Liver (tissue), 9 donors: ENCODE measurements around the gene GARNL3. TPM values are rescaled to one million over a fixed set of nuclear protein-coding genes. Genes with fewer than 3 reads are reported as not detected.

Source experiments
- DNase-seq: peaks from one replicate; pipeline ENCODE4 v3.0.0-alpha.2; 2017; ENCODE audit warnings: low spot score
- H3K27ac ChIP-seq, 2 donors: one replicate each; pipeline ENCODE4 v1.7.0; 2013; ENCODE audit warnings: inconsistent platforms in 2 of 2, low read length in 2 of 2, control low read depth in 1 of 2, low read depth in 1 of 2, mild to moderate bottlenecking in 1 of 2
- H3K27me3 ChIP-seq, 4 donors: one replicate each; pipeline versions ENCODE4 v1.6.1 to v1.7.0; 2013; ENCODE audit warnings: low read length in 3 of 4, inconsistent platforms in 1 of 4, mild to moderate bottlenecking in 1 of 4, moderate library complexity in 1 of 4; ENCODE audit not compliant: control insufficient read depth in 4 of 4, insufficient read depth in 4 of 4
- H3K36me3 ChIP-seq, 4 donors: one replicate each; pipeline versions ENCODE4 v1.6.1 to v1.7.0; 2013; ENCODE audit warnings: low read length in 3 of 4, mild to moderate bottlenecking in 3 of 4, low read depth in 1 of 4, moderate library complexity in 1 of 4; ENCODE audit not compliant: control insufficient read depth in 4 of 4, insufficient read depth in 3 of 4
- H3K4me1 ChIP-seq, 4 donors: one replicate each; pipeline versions ENCODE4 v1.6.1 to v1.7.0; 2013; ENCODE audit warnings: low read length in 3 of 4, mild to moderate bottlenecking in 3 of 4, moderate library complexity in 1 of 4; ENCODE audit not compliant: control insufficient read depth in 4 of 4, insufficient read depth in 4 of 4
- H3K4me3 ChIP-seq, 3 donors: one replicate each; pipeline versions ENCODE4 v1.6.1 to v1.7.0; 2013; ENCODE audit warnings: low read length in 3 of 3, control low read depth in 1 of 3, low read depth in 1 of 3, mild to moderate bottlenecking in 1 of 3
- H3K9ac ChIP-seq, 2 donors: one replicate each; pipeline ENCODE4 v1.7.0; 2013; ENCODE audit warnings: low read length in 2 of 2, mild to moderate bottlenecking in 2 of 2, moderate library complexity in 2 of 2, control low read depth in 1 of 2, low read depth in 1 of 2
- H3K9me3 ChIP-seq, 4 donors: one replicate each; pipeline versions ENCODE4 v1.6.1 to v1.7.0; 2013; ENCODE audit warnings: low read length in 3 of 4; ENCODE audit not compliant: control insufficient read depth in 4 of 4
- ATF3 ChIP-seq: IDR thresholded peaks from 2 replicates; pipeline ENCODE4 v1.6.1; 2016; ENCODE audit warnings: antibody characterized with exemption
- CTCF ChIP-seq: fragments of 150-350 bp; IDR thresholded peaks from 2 replicates; pipeline ENCODE4 v1.5.1; 2017; ENCODE audit warnings: improper control_type of control experiment, low read depth, low read length; ENCODE audit not compliant: missing input control
- EGR1 ChIP-seq, 2 donors: IDR thresholded peaks; 2 replicates each; pipeline ENCODE4 v1.6.1; 2016 to 2018; ENCODE audit warnings: antibody characterized with exemption in 2 of 2, low read depth in 2 of 2
- FOXA1 ChIP-seq: IDR thresholded peaks from 2 replicates; pipeline ENCODE4 v1.6.1; 2016; ENCODE audit warnings: antibody characterized with exemption
- FOXA2 ChIP-seq: IDR thresholded peaks from 2 replicates; pipeline ENCODE4 v1.6.1; 2016; ENCODE audit warnings: antibody characterized with exemption
- GABPA ChIP-seq, 2 donors: IDR thresholded peaks in 1 of 2; conservative IDR thresholded peaks in 1 of 2; 2 replicates each; pipeline ENCODE4 v1.6.1; 2016; ENCODE audit warnings: antibody characterized with exemption in 2 of 2, mild to moderate bottlenecking in 1 of 2, moderate library complexity in 1 of 2
- HNF4A ChIP-seq, 2 donors: conservative IDR thresholded peaks; 2 replicates each; pipeline ENCODE4 v1.6.1; 2016; ENCODE audit warnings: antibody characterized with exemption in 2 of 2, mild to moderate bottlenecking in 2 of 2
- HNF4G ChIP-seq: IDR thresholded peaks from 2 replicates; pipeline ENCODE4 v1.6.1; 2016; ENCODE audit warnings: antibody characterized with exemption
- JUND ChIP-seq, 2 donors: IDR thresholded peaks; 2 replicates each; pipeline ENCODE4 v1.6.1; 2016; ENCODE audit warnings: antibody characterized with exemption in 2 of 2
- MAX ChIP-seq: IDR thresholded peaks from 2 replicates; pipeline ENCODE4 v1.6.1; 2016; ENCODE audit warnings: antibody characterized with exemption
- NR2F2 ChIP-seq: IDR thresholded peaks from 2 replicates; pipeline ENCODE4 v1.6.1; 2016; ENCODE audit warnings: antibody characterized with exemption
- RAD21 ChIP-seq, 2 donors: IDR thresholded peaks; 2 replicates each; pipeline ENCODE4 v1.6.1; 2016; ENCODE audit warnings: antibody characterized with exemption in 2 of 2, mild to moderate bottlenecking in 2 of 2
- REST ChIP-seq: IDR thresholded peaks from 2 replicates; pipeline ENCODE4 v1.6.1; 2016; ENCODE audit warnings: antibody characterized with exemption, mild to moderate bottlenecking
- RXRA ChIP-seq, 2 donors: IDR thresholded peaks; 2 replicates each; pipeline ENCODE4 v1.6.1; 2017 to 2018; ENCODE audit warnings: antibody characterized with exemption in 2 of 2, mild to moderate bottlenecking in 1 of 2
- SP1 ChIP-seq: IDR thresholded peaks from 2 replicates; pipeline ENCODE4 v1.6.1; 2018; ENCODE audit warnings: antibody characterized with exemption, mild to moderate bottlenecking
- TAF1 ChIP-seq: conservative IDR thresholded peaks from 2 replicates; pipeline ENCODE4 v1.6.1; 2016; ENCODE audit warnings: antibody characterized with exemption, mild to moderate bottlenecking
- YY1 ChIP-seq: IDR thresholded peaks from 2 replicates; pipeline ENCODE4 v1.6.1; 2016; ENCODE audit warnings: antibody characterized with exemption, mild to moderate bottlenecking
- ZBTB33 ChIP-seq: IDR thresholded peaks from 2 replicates; pipeline ENCODE4 v1.6.1; 2016; ENCODE audit warnings: antibody characterized with exemption
- WGBS: extraction: QIAGEN DNeasy Blood & Tissue Kit; methylation state at CpG from one replicate; pipeline ENCODE4 v1.1.7; 2013; 5-methylcytosine and 5-hydroxymethylcytosine counted together
- polyA plus RNA-seq, 2 donors: library from polyadenylated mRNA; stranded (reverse) in 1 of 2; unstranded in 1 of 2; fragments of 200-250 nt in 1 of 2; fragments of >200 nt in 1 of 2; fragmentation: Nextera tagmentation in 1 of 2; extraction: Ambion mirVana in 1 of 2; gene quantifications; one replicate each; pipeline versions ENCODE4 v1.2.1 to v1.2.3, GENCODE V29; 2013 to 2015
- total RNA-seq, 2 donors: library from RNA; depleted of rRNA; stranded (reverse); fragments of >200 nt; gene quantifications; one replicate each; pipeline ENCODE4 v1.2.3, GENCODE V29; 2014
- donor health status: healthy.
- donor health status: healthy.
- donor health status: healthy.
- donor health status: healthy.
- donor health status: healthy.

The GARNL3 gene
- total and polyA plus RNA-seq, 4 donors = 0.89 to 6.7 (median 3.5) TPM

- 92% methylated on average over 4 of the region's 4 CpGs for WGBS
- no peaks in the 10 kb centered on the region for H3K27me3 ChIP-seq
- no peak for TF ChIP-seq FOXA1
- TF ChIP-seq REST = no peak
- TF ChIP-seq HNF4G = no peak
- no peak for TF ChIP-seq YY1
- no peak for TF ChIP-seq NR2F2
- TF ChIP-seq GABPA (IDR thresholded peaks at IDR 0.05 in 1 of 2, conservative IDR thresholded peaks at IDR 0.05 in 1 of 2) = no peak
- no peak for TF ChIP-seq MAX
- no peak for TF ChIP-seq FOXA2
- no peak for TF ChIP-seq EGR1 (IDR thresholded peaks at IDR 0.05; ENCODE audit: low read depth in 2 of 2)
- TF ChIP-seq HNF4A (conservative IDR thresholded peaks at IDR 0.05) = no peak
- no peak for TF ChIP-seq RXRA (IDR thresholded peaks at IDR 0.05)
- no peak for TF ChIP-seq CTCF
- TF ChIP-seq ZBTB33 = no peak
- no peak for TF ChIP-seq JUND (IDR thresholded peaks at IDR 0.05)
- no peak for TF ChIP-seq SP1
- TF ChIP-seq RAD21 (IDR thresholded peaks at IDR 0.05) = no peak
- no peak for TF ChIP-seq ATF3
- TF ChIP-seq TAF1 = no peak
- H3K9me3 ChIP-seq = no peaks in the 10 kb centered on the region
- no peaks in the 10 kb centered on the region for H3K4me1 ChIP-seq
- no peak overlapping the region for H3K9ac ChIP-seq
- no peaks in the 10 kb centered on the region for H3K36me3 ChIP-seq
- DNase-seq = no peak
- no peak overlapping the region for H3K4me3 ChIP-seq
- H3K27ac ChIP-seq = no peak overlapping the region
These were observed 26.8 kb upstream of the GARNL3 start for GRCh38 chr9:127237801-127238200.
